GM04504 (cell line): Measurements from ENCODE around the gene GRIN2A.

ENCODE experiments used
- DNase-seq: peaks from one replicate; pipeline ENCODE4 v3.0.0-alpha.2; 2012; ENCODE audit warnings: low read depth

Gene GRIN2A

GRCh38 chr16:9965079-9965478 lies 217.1 kb downstream of the GRIN2A start:
- no peak for DNase-seq

DNA sequence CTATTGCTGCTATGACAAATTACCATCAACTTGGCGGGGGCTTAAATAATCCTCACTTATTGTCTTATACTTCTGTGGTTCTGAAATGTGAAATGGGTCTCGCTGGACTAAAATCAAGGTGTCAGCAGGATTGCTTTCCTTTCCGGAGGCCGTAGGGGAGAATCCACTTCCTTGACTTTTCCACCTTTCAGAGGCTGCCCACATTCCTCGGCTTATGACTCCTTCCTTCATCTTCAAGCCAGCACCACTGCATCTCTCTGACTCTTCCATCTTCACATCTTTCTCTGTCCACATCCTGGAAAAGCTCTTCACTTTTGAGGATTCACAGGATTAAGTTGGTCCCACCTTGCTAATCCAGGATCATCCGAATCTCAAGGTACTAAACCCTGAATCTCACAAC lies 217.8 kb downstream of the GRIN2A start:
- no peak for DNase-seq

GRCh38 chr16:9957433-9957832 lies 224.8 kb downstream of the GRIN2A start:
- DNase-seq: no peak

GRCh38 chr16:9957002-9957401 lies 225.2 kb downstream of the GRIN2A start:
- no peak for DNase-seq

GRCh38 chr16:9955677-9956076 lies 226.6 kb downstream of the GRIN2A start:
- DNase-seq: no peak

DNA sequence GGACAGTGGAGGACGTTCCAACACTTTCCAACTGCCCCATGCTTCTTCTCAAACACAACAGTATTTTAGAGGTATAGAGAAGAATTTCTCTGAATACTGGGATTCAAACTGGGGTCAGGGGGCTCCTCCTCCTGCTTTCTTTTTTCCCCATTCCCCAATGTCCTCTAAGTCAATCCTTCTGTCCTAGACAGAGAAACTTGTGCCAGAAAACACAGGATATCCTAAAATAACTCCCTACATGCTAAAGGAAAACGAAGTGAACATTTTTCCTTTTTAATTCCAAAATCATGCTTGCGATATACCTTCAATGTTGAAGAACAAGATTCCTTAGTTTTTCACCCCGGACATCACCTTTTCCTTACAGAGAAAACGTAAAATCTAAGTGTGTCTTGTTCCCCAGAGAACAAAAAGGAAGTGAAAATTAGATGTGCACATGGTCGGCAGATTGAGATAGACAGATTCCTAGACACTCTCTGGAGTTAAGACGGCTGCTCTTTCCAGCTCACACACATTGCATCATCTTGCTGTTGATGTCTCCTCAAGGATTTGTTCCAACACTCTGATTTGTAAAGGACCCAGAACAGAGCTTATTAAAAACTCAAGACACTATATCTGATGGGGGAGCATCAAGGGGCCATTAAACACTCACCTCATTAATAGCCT lies 228.2 kb downstream of the GRIN2A start:
- DNase-seq: no peak

- DNase-seq: no peak
These were observed 231.6 kb downstream of the GRIN2A start for GRCh38 chr16:9950658-9951057.

- DNase-seq: no peak
These were observed 232.8 kb downstream of the GRIN2A start for GRCh38 chr16:9949396-9949795.

- no peak for DNase-seq
These were observed 233.3 kb downstream of the GRIN2A start for GRCh38 chr16:9948933-9949332.

GRCh38 chr16:9946022-9946720 lies 236.1 kb downstream of the GRIN2A start:
- no peak for DNase-seq

- DNase-seq: no peak
These were observed 239.1 kb downstream of the GRIN2A start for GRCh38 chr16:9943121-9943520.

DNA sequence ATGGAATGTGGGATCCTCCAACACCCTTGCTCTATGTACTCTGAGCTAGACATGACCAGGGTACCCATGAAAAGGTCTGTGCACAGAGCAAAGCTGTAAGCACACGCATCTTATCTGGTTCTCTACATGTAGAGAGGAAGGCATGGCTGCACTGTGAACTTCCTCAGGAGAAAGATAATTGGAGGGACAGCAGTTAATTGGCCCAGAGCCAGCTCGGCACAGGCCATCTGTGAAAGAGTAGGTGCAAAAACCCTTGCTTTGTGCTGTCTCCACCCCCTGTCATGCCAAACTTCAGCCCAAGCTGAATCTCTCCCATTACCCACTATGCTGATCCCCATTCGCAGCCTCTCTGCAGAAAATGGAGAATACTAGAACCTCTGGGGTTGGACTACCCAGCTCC lies 241.0 kb downstream of the GRIN2A start:
- DNase-seq: no peak

GRCh38 chr16:9934723-9935508 lies 247.3 kb downstream of the GRIN2A start:
- no peak for DNase-seq

- DNase-seq: no peak
These were observed 249.1 kb downstream of the GRIN2A start for GRCh38 chr16:9932919-9933653.

GRCh38 chr16:9932000-9932399 lies 250.2 kb downstream of the GRIN2A start:
- no peak for DNase-seq

DNA sequence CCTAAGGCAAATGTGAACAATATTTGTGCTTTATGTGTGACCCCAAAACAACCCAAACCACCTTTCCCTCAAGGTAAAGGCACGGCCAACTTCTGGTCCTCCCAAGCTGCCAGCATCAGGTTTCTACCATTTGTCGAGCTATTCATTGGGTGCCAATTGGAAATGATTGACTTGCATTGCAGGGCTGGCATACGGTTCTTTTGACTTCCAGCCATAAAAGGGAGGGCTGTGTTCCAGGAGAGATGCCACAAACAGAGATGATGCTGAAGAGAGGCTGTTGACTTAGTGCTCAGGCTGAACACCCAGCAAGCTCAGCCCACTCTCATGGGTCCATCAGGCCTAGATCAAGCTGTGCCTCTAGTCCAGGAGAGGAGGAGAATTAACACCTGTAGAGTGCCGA lies 252.4 kb downstream of the GRIN2A start:
- no peak for DNase-seq

DNA sequence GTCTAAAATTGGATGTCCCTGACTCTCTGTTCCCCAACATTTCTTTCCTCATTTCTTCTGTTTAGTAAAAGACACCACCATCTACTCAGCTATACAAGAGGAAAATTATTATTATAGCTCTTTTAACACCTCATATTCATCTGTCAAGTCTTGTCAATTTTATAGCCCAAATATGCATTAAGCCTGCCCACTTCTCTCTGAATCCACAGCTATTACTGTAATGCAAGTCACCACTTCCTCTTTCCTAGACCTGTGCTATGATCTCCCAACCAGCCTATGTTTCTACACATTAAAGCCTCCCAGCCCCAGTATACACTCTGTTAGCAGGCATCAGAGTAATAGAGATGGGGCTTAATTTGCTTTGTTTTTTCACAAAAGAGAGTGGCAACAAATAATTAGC lies 252.9 kb downstream of the GRIN2A start:
- no peak for DNase-seq

DNA sequence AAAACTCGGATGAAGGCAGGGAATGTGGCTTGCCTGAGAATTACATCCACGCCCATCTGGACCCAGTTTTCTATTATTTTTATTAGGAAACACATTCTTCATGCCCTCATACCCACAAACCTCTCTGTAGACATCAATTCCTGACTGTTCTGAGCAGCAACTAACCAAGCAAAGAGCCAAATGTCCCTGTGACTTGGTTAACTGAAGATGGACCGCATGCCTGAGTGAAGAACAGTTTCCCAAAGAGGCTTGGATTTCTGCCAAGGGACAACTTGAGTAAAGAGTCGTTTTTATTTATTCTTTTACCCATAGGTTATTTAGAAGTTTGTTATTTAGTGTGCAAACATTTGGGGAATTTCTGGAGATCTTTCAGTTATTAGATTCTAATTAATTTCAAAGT lies 259.8 kb downstream of the GRIN2A start:
- DNase-seq: peak; percentile 6

DNA sequence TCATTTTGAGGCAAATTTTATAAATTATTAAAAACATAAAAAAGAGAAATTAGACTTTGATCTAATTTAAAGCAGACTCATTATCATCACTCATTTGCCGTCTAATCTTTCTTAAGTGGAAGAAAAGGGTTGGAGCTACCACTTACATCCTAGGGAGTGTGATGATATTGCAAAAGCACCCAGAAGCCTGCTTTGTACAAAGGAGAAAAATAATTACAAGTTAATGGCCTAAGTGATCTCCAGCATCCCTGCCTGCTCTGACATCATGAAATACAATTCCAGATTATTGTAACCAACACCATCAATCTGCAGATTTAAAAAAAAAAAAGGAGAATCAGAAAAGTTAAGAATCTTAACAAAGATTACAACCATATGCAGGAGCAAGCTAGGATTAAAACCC lies 260.2 kb downstream of the GRIN2A start:
- DNase-seq: no peak

DNA sequence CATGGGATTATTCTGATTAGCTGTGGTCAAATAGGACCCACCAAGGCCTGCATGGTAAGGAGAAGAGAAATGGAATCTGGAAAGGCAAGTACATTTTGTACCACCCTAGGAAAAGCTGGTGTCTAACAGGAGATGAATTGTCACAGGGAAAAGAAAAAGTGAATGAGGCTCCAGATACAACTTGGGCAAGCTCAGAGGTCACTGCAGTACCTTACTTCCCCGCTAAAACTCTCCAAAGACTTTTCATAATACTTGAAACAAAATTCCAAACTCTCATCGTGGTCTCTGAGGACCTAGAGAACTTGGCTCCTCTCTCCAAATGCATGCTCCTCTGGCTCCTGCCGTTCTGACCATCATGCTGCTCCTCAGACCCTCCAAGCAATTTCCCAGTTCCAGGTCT lies 262.8 kb downstream of the GRIN2A start:
- DNase-seq: no peak

GRCh38 chr16:9917691-9918090 lies 264.5 kb downstream of the GRIN2A start:
- no peak for DNase-seq

- DNase-seq: no peak
These were observed 268.5 kb downstream of the GRIN2A start for GRCh38 chr16:9913604-9914326.
